Spleen (tissue), 11 donors: ENCODE data around the gene HIVEP3. TPM values are rescaled to one million over a fixed set of nuclear protein-coding genes. Genes with fewer than 3 reads are reported as not detected.

Source experiments
- DNase-seq: peaks from one replicate; pipeline ENCODE4 v3.0.0-alpha.2; 2020
- H3K27ac ChIP-seq, 8 donors: fragments of 200-600 bp; sonication (generic) in 7 of 8; 1 replicate in 4 of 8; 2 replicates in 4 of 8; pipeline versions ENCODE4 v1.5.0 to v1.8.0; 2016 to 2021; ENCODE audit warnings: inconsistent platforms in 4 of 8, mild to moderate bottlenecking in 4 of 8, moderate library complexity in 1 of 8
- H3K27me3 ChIP-seq, 7 donors: fragments of 200-600 bp; sonication (generic) in 6 of 7; replicated peaks in 1 of 7; 1 replicate in 4 of 7; 2 replicates in 3 of 7; pipeline versions ENCODE4 v1.5.0 to v1.8.0; 2016 to 2021; ENCODE audit warnings: inconsistent platforms in 3 of 7, mild to moderate bottlenecking in 1 of 7
- H3K36me3 ChIP-seq, 6 donors: fragments of 200-600 bp; sonication (generic) in 5 of 6; 1 replicate in 4 of 6; 2 replicates in 2 of 6; pipeline versions ENCODE4 v1.5.0 to v1.8.0; 2016 to 2021; ENCODE audit warnings: inconsistent platforms in 2 of 6
- H3K4me1 ChIP-seq, 6 donors: fragments of 200-600 bp; sonication (generic) in 5 of 6; 1 replicate in 3 of 6; 2 replicates in 3 of 6; pipeline versions ENCODE4 v1.5.0 to v1.8.0; 2016 to 2021; ENCODE audit warnings: inconsistent platforms in 3 of 6
- H3K4me3 ChIP-seq, 8 donors: fragments of 200-600 bp; sonication (generic) in 7 of 8; 1 replicate in 4 of 8; 2 replicates in 4 of 8; pipeline versions ENCODE4 v1.5.0 to v1.8.0; 2016 to 2021; ENCODE audit warnings: inconsistent platforms in 4 of 8, mild to moderate bottlenecking in 4 of 8, moderate library complexity in 2 of 8
- H3K9me3 ChIP-seq, 8 donors: fragments of 200-600 bp; sonication (generic) in 7 of 8; 1 replicate in 4 of 8; 2 replicates in 4 of 8; pipeline versions ENCODE4 v1.5.0 to v1.8.0; 2016 to 2021; ENCODE audit warnings: inconsistent platforms in 4 of 8
- CTCF ChIP-seq, 11 experiments: fragments of 200-600 bp in 7 of 11; fragments of 450-650 bp in 4 of 11; sonication (generic) in 4 of 11; IDR thresholded peaks in 8 of 11; conservative IDR thresholded peaks in 3 of 11; 1 replicate in 7 of 11; 2 replicates in 4 of 11; pipeline versions ENCODE4 v1.4.0 to v1.8.0; 2016 to 2021; ENCODE audit warnings: antibody characterized with exemption in 11 of 11, inconsistent platforms in 4 of 11, mild to moderate bottlenecking in 1 of 11
- POLR2A ChIP-seq, 3 donors: fragments of 450-650 bp; IDR thresholded peaks; one replicate each; pipeline ENCODE4 v1.5.1; 2017; ENCODE audit warnings: antibody characterized with exemption in 3 of 3, mild to moderate bottlenecking in 1 of 3
- POLR2AphosphoS5 ChIP-seq, 3 donors: sonication (generic); formaldehyde crosslinking; IDR thresholded peaks; one replicate each; pipeline ENCODE4 v1.5.1; 2017; ENCODE audit warnings: antibody characterized with exemption in 3 of 3
- WGBS, 5 donors: extraction: QIAGEN DNeasy Blood & Tissue Kit in 3 of 5; methylation state at CpG; one replicate each; pipeline versions ENCODE4 v1.1.5 to v1.1.7; 2013 to 2018; 5-methylcytosine and 5-hydroxymethylcytosine counted together
- intact Hi-C: fragments of 100-400 bp; cut with DNase I; formaldehyde crosslinking; loops from one replicate; pipeline ENCODE4 v1.15.0; 2023; ENCODE audit warnings: low total_unique reads
- polyA plus RNA-seq, 3 donors: library from polyadenylated mRNA; stranded (reverse); fragments of 200-250 nt; gene quantifications; one replicate each; pipeline ENCODE4 v1.2.1, GENCODE V29; 2013
- total RNA-seq, 7 donors: library from RNA; depleted of rRNA in 3 of 7; stranded (reverse); fragments of >200 nt in 3 of 7; fragmentation: NEBNext Ultra II Directional in 4 of 7; extraction: Animal tissue kit (Norgen Biotek cat#: 25700) in 4 of 7; gene quantifications; one replicate each; pipeline versions ENCODE4 v1.1.0 to v1.2.1, GENCODE V29; 2016 to 2021
- donor health status: healthy with polysubstance abuse.
- donor health status: DM: no; HTN: no; CAD: no; lungs with moderate emphysema.
- donor health status: DM: no; HTN: no; CAD: no.
- donor health status: Bipolar disorder and iron deficiency.
- donor health status: healthy.
- donor health status: DM: no; HTN: no; CAD: no.
- donor health status: DM: yes; HTN: yes; CAD: no.

HIVEP3 gene
- total and polyA plus RNA-seq, 10 donors, result 2.4 to 21.2 (median 8.2) TPM

- Histone ChIP-seq H3K9me3 (peaks cover 0 to 13% (median 10%) of the 10 kb centered on the region in 8 donors), H3K36me3 (no peaks in the 10 kb centered on the region), H3K4me3 (no peak overlapping the region), H3K4me1 (peaks cover 0 to 19% (median 3%) of the 10 kb centered on the region in 6 donors), H3K27me3 (no peaks in the 10 kb centered on the region), H3K27ac (no peak overlapping the region)
- no peak for TF ChIP-seq POLR2AphosphoS5 (IDR thresholded peaks at IDR 0.05)
- no peak for TF ChIP-seq CTCF (IDR thresholded peaks at IDR 0.05 in 8 of 11, conservative IDR thresholded peaks at IDR 0.05 in 3 of 11)
- no peak for TF ChIP-seq POLR2A (IDR thresholded peaks at IDR 0.05)
- intact Hi-C loops, result no loop called here
- WGBS, 5 donors, result 87 to 97% (median 93%) methylated on average over 2 of the region's 2 CpGs
- DNase-seq, result no peak
Measured at GRCh38 chr1:41758500-41758899, 160.2 kb downstream of the HIVEP3 start.

DNA sequence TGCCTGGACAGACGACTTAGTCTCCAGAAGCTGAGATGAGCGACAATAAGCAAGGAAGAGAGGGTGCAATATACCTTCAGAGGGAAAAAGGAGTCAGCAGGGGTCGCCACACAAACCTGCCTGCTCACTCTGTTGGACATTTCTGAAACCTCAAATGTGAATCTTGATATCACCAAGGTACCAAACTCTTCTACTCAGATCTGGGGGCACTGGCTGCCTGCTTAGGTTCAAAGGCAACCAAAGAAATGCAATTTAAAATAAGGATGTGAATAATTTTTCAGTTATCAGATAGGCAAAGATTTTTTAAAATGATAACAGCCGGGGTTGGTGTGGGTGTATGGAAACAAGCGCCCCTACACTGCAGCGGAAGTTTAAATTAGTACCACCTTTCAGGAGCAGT, 164.2 kb downstream of the HIVEP3 start:
- Histone ChIP-seq H3K36me3 (no peaks in the 10 kb centered on the region), H3K9me3 (no peaks in the 10 kb centered on the region), H3K27ac (no peak overlapping the region), H3K4me3 (no peak overlapping the region), H3K4me1 (peaks cover 25 to 52% (median 36%) of the 10 kb centered on the region in 6 donors), H3K27me3 (no peaks in the 10 kb centered on the region)
- intact Hi-C loops, result no loop called here
- peak; percentile 37 for DNase-seq
- 58 to 70% (median 63%) methylated on average over 6 of the region's 6 CpGs for WGBS, 5 donors
- no peak for TF ChIP-seq POLR2A (IDR thresholded peaks at IDR 0.05)
- TF ChIP-seq CTCF (IDR thresholded peaks at IDR 0.05 in 8 of 11, conservative IDR thresholded peaks at IDR 0.05 in 3 of 11), result peak in 1 of 11 experiments; percentile 31

- TF ChIP-seq POLR2A (IDR thresholded peaks at IDR 0.05) (no peak), POLR2AphosphoS5 (IDR thresholded peaks at IDR 0.05) (no peak), CTCF (IDR thresholded peaks at IDR 0.05 in 8 of 11, conservative IDR thresholded peaks at IDR 0.05 in 3 of 11) (no peak)
- intact Hi-C loops, result no loop called here
- 81 to 91% (median 87%) methylated on average over 9 of the region's 9 CpGs for WGBS, 5 donors
- Histone ChIP-seq H3K27ac (peak overlapping the region in 6 of 8 donors; percentile 76 to 91 (median 88)), H3K27me3 (no peaks in the 10 kb centered on the region), H3K9me3 (no peaks in the 10 kb centered on the region), H3K36me3 (no peaks in the 10 kb centered on the region), H3K4me3 (no peak overlapping the region), H3K4me1 (peaks cover 25 to 63% (median 37%) of the 10 kb centered on the region in 6 donors)
- peak; percentile 53 for DNase-seq
Measured at GRCh38 chr1:41752514-41753170, 166.1 kb downstream of the HIVEP3 start.

GRCh38 chr1:41751804-41752513, 166.8 kb downstream of the HIVEP3 start:
- Histone ChIP-seq H3K4me1 (peaks cover 25 to 63% (median 37%) of the 10 kb centered on the region in 6 donors), H3K27ac (peak overlapping the region in 7 of 8 donors; percentile 73 to 91 (median 87))

More at GRCh38 chr1:41751804-41752513, 166.8 kb downstream of the HIVEP3 start:
- peak; percentile 86 for DNase-seq
- 49 to 64% (median 58%) methylated on average over 8 to 9 of the region's 9 CpGs for WGBS, 5 donors
- no peaks in the 10 kb centered on the region for H3K36me3 ChIP-seq
- H3K4me3 ChIP-seq, result peak overlapping the region in 1 of 8 donors; percentile 45
- H3K27me3 ChIP-seq, result no peaks in the 10 kb centered on the region
- intact Hi-C loops, result no loop called here
- no peaks in the 10 kb centered on the region for H3K9me3 ChIP-seq
- TF ChIP-seq POLR2A (IDR thresholded peaks at IDR 0.05), result no peak
- peak in 1 of 3 donors; percentile 62 for TF ChIP-seq POLR2AphosphoS5 (IDR thresholded peaks at IDR 0.05)
